ENCODE results near the gene F8A2.
"Not testable (repeated sequence)": the region's sequence is repeated elsewhere in the genome, so short reads cannot be mapped to it uniquely, and the experiment has no call there.

The F8A2 gene

GRCh38 chrX:155381843-155382528 is at the start of gene F8A2:
Gene F8A2 (plus strand): TSS chrX:155382095. CDS start chrX:155382115, 20 bp downstream.
- not testable (repeated sequence) for DNase-seq
- ATAC-seq: peak; percentile 86

GRCh38 chrX:155333544-155334100 is 48.3 kb upstream of the F8A2 start:
- no peak for ATAC-seq
- no peak for DNase-seq

GRCh38 chrX:155334486-155335336 is 47.2 kb upstream of the F8A2 start, which contains the start of gene CLIC2:
Gene CLIC2 (minus strand): TSS chrX:155334614. CDS start chrX:155334427, 187 bp downstream.
- ATAC-seq: no peak

GRCh38 chrX:155335337-155335712 is 46.6 kb upstream of the F8A2 start:
- not testable (repeated sequence) for ATAC-seq, DNase-seq

More at GRCh38 chrX:155334486-155335336, 47.2 kb upstream of the F8A2 start, which contains the start of gene CLIC2:
- DNase-seq: no peak

- DNase-seq, ATAC-seq: not testable (repeated sequence)
Observed at GRCh38 chrX:155345689-155346088, 36.2 kb upstream of the F8A2 start.

GRCh38 chrX:155349448-155349847 is 32.4 kb upstream of the F8A2 start:
- not testable (repeated sequence) for DNase-seq, ATAC-seq

GRCh38 chrX:155363712-155364111 is 18.2 kb upstream of the F8A2 start:
- not testable (repeated sequence) for ATAC-seq

GRCh38 chrX:155373777-155374458 is 8.0 kb upstream of the F8A2 start:
- not testable (repeated sequence) for DNase-seq
- peak; percentile 72 for ATAC-seq

More at GRCh38 chrX:155363712-155364111, 18.2 kb upstream of the F8A2 start:
- DNase-seq: not testable (repeated sequence)

GRCh38 chrX:155379802-155380201 is 2.1 kb upstream of the F8A2 start:
- DNase-seq, ATAC-seq: not testable (repeated sequence)

- DNase-seq: not testable (repeated sequence)
- ATAC-seq: peak; percentile 38
Observed at GRCh38 chrX:155382529-155382967, 653 bp downstream of the F8A2 start.

- no peak for ATAC-seq
- no peak for DNase-seq
Observed at GRCh38 chrX:155389634-155390033, 7.7 kb downstream of the F8A2 start.

GRCh38 chrX:155394747-155395276 is 12.9 kb downstream of the F8A2 start:
- DNase-seq: peak; percentile 11
- ATAC-seq: not testable (repeated sequence)

- DNase-seq (no peak), ATAC-seq (no peak)
Observed at GRCh38 chrX:155406429-155406828, 24.5 kb downstream of the F8A2 start.

- ATAC-seq (no peak), DNase-seq (no peak)
Observed at GRCh38 chrX:155417769-155418168, 35.9 kb downstream of the F8A2 start.
